ENCODE measurements around the gene SOD1. TPM values are rescaled to one million over a fixed set of nuclear protein-coding genes. Genes with fewer than 3 reads are reported as not detected.

Gene SOD1
- total and polyA plus RNA-seq, 10 of the 15 experiments (the other 5 are each of a cell fraction or from before 2014, with no cell fraction given), result 171 to 710 (median 313) TPM

GRCh38 chr21:31700040-31700439 lies 40.5 kb downstream of the SOD1 start:
- H3K9me3 ChIP-seq (replicated peaks; ENCODE audit: control insufficient read depth, insufficient read depth, low read length), result no peaks in the 10 kb centered on the region
- no peaks in the 10 kb centered on the region for H3K27me3 ChIP-seq (replicated peaks in 1 of 2; ENCODE audit: control insufficient read depth in 2 of 2, insufficient read depth in 2 of 2, low read length in 1 of 2)
- peaks cover 3% of the 10 kb centered on the region; the same call in 1 of the 2 replicates for H3K79me2 ChIP-seq (ENCODE audit: control insufficient read depth, insufficient read depth, low read length)
- WGBS (ENCODE audit: insufficient coverage, insufficient replicate concordance, low lambda C conversion rate, missing lambda C conversion rate), result 92% methylated on average over 3 of the region's 3 CpGs
- FAIRE-seq (no peak), ATAC-seq (no peak), DNase-seq (ENCODE audit: low read depth, low spot score) (no peak)
- H3K27ac ChIP-seq (ENCODE audit: control insufficient read depth, insufficient read depth), result no peak overlapping the region
- no peaks in the 10 kb centered on the region for H3K4me1 ChIP-seq (ENCODE audit: control insufficient read depth, insufficient read depth, low read length)
- peaks cover 6 to 20% of the 10 kb centered on the region in 2 experiments for H3K36me3 ChIP-seq (ENCODE audit: control insufficient read depth in 2 of 2, insufficient read depth in 2 of 2, low read length in 1 of 2)
- BruUV-seq (replicated peaks), result no TSS peak
- ChIA-PET CTCF (no interaction called here), RAD21 (ENCODE audit: unreplicated experiment) (no interaction called here), POLR2A (no interaction called here), SMC1A (ENCODE audit: uncharacterized antibody, unreplicated experiment) (interaction anchor here (0.8 kb wide), 1 partner anchor 26 kb away, joined by 3 read pairs; no protein-coding TSS in a partner anchor)
- H3K4me3 ChIP-seq, result no peak overlapping the region
- no peak overlapping the region for H3K9ac ChIP-seq (ENCODE audit: control insufficient read depth, insufficient read depth, low read length)
- intact Hi-C loops (cut with micrococcal nuclease; ENCODE audit: unreplicated experiment) (no loop called here), in situ Hi-C loops (cut with MboI) (no loop called here)
- H2AFZ ChIP-seq (ENCODE audit: control insufficient read depth, low read depth, low read length), result no peak overlapping the region
- H3K4me2 ChIP-seq (ENCODE audit: control insufficient read depth, insufficient read depth), result no peak overlapping the region
- TF ChIP-seq CHD1 (IDR thresholded peaks at IDR 0.05; ENCODE audit: low read depth, low read length) (no peak), NFXL1 (IDR thresholded peaks at IDR 0.05; ENCODE audit: borderline replicate concordance) (no peak), PRDM15 (CRISPR knock-in tag; IDR thresholded peaks at IDR 0.05) (no peak), RUNX3 (IDR thresholded peaks at IDR 0.05; ENCODE audit: low read length) (no peak), BRCA1 (IDR thresholded peaks at IDR 0.05; ENCODE audit: low read depth, low read length) (no peak), YBX1 (IDR thresholded peaks at IDR 0.05) (no peak), E2F4 (IDR thresholded peaks at IDR 0.05; ENCODE audit: low read depth, low read length) (no peak), NR2C1 (IDR thresholded peaks at IDR 0.05) (no peak), CHD4 (IDR thresholded peaks at IDR 0.05) (no peak), IKZF2 (IDR thresholded peaks at IDR 0.05) (no peak), BMI1 (IDR thresholded peaks at IDR 0.05; ENCODE audit: borderline replicate concordance) (no peak), SIX5 (IDR thresholded peaks at IDR 0.05; ENCODE audit: low read depth, low read length, severe bottlenecking) (no peak), IRF5 (IDR thresholded peaks at IDR 0.05; ENCODE audit: borderline replicate concordance) (no peak), FOS (IDR thresholded peaks at IDR 0.05; ENCODE audit: borderline replicate concordance, extremely low read depth, insufficient read length) (no peak), IKZF1 (conservative IDR thresholded peaks at IDR 0.05) (no peak), SMAD1 (IDR thresholded peaks at IDR 0.05; ENCODE audit: low read depth, partially characterized antibody) (no peak)
- no peaks in the 10 kb centered on the region for H4K20me1 ChIP-seq (ENCODE audit: control insufficient read depth, insufficient read depth)

All from GM12878 (cell line).